Breast epithelium (tissue), 4 donors: Measurements from ENCODE around the gene HRC. TPM values are rescaled to one million over a fixed set of nuclear protein-coding genes. Genes with fewer than 3 reads are reported as not detected.

Experiments used
- DNase-seq, 2 donors: peaks; one replicate each; pipeline ENCODE4 v3.0.0-alpha.2; 2019; ENCODE audit warnings: low spot score in 2 of 2
- H3K27ac ChIP-seq, 2 donors: fragments of 200-600 bp; sonication (generic) in 1 of 2; one replicate each; pipeline ENCODE4 v1.5.1; 2016 to 2019; ENCODE audit warnings: mild to moderate bottlenecking in 1 of 2
- H3K27me3 ChIP-seq, 2 donors: fragments of 200-600 bp; sonication (generic) in 1 of 2; one replicate each; pipeline versions ENCODE4 v1.5.1 to v1.6.0; 2017 to 2019; ENCODE audit warnings: control low read depth in 1 of 2, mild to moderate bottlenecking in 1 of 2
- H3K36me3 ChIP-seq: fragments of 200-600 bp; one replicate; pipeline ENCODE4 v1.5.1; 2019
- H3K4me1 ChIP-seq, 2 donors: fragments of 200-600 bp; sonication (generic); one replicate each; pipeline ENCODE4 v1.5.1; 2016 to 2019; ENCODE audit warnings: control low read depth in 1 of 2
- H3K4me3 ChIP-seq, 3 donors: fragments of 200-600 bp; sonication (generic); 1 replicate in 2 of 3; 2 replicates in 1 of 3; pipeline ENCODE4 v1.5.1; 2016 to 2019; ENCODE audit warnings: mild to moderate bottlenecking in 3 of 3, moderate library complexity in 2 of 3
- H3K9me3 ChIP-seq, 2 donors: fragments of 200-600 bp; sonication (generic) in 1 of 2; one replicate each; pipeline ENCODE4 v1.5.1; 2016 to 2019; ENCODE audit warnings: control low read depth in 1 of 2
- CTCF ChIP-seq, 3 donors: fragments of 450-650 bp; IDR thresholded peaks; one replicate each; pipeline ENCODE4 v1.5.1; 2016 to 2017; ENCODE audit warnings: antibody characterized with exemption in 3 of 3, mild to moderate bottlenecking in 3 of 3, moderate library complexity in 3 of 3
- POLR2A ChIP-seq: fragments of 450-650 bp; IDR thresholded peaks from one replicate; pipeline ENCODE4 v1.6.1; 2016; ENCODE audit warnings: antibody characterized with exemption, mild to moderate bottlenecking, moderate library complexity
- POLR2AphosphoS5 ChIP-seq, 3 donors: sonication (generic); formaldehyde crosslinking; IDR thresholded peaks; one replicate each; pipeline ENCODE4 v1.6.1; 2017; ENCODE audit warnings: antibody characterized with exemption in 3 of 3
- intact Hi-C: fragments of 100-400 bp; cut with DNase I; formaldehyde crosslinking; loops from one replicate; pipeline ENCODE4 v1.15.1; 2023; ENCODE audit warnings: low total_unique reads
- total RNA-seq, 3 donors: library from RNA; depleted of rRNA; stranded (reverse); fragments of >200 nt; gene quantifications; one replicate each; pipeline ENCODE4 v1.1.0, GENCODE V29; 2016

Gene HRC
- total RNA-seq, 3 donors from 2014 or later, result 0.88 to 2.7 (median 1.3) TPM

DNA sequence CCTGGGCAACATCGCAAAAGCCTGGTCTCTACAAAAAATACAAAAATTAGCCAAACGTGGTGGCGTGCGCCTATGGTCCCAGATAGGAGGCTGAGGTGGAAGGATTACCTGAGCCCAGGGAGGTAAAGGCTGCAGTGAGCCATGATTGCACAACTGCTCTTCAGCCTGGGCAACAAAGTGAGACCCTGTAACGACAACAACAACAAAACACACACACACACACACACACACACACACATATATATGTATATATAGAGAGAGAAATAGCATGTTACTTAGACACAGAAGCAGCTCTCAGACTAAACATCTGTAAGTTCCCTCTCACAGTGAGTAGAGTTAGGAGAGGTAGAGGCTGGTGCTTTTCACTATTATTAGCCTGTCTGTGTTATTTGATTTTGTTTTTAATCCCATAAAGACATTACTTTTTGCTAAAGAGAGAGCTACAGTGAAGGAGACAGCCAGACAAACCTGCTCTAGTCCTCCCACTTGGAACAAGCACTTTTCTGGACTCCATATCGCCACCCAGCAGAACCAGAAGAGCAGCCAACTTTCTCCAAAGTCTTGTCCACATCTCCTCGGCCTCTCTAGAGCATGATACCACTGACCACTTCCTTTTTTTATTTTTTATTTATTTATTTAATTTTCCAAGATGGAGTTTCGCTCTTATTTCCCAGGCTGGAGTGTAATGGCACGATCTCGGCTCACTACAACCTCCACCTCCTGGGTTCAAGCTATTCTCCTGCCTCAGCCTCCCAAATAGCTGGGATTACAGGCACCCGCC is 43.8 kb downstream of the HRC start:
- no peak for DNase-seq
- Histone ChIP-seq H3K9me3 (no peaks in the 10 kb centered on the region), H3K4me1 (peaks cover 0 to 3% of the 10 kb centered on the region in 2 donors), H3K27me3 (no peaks in the 10 kb centered on the region), H3K36me3 (no peaks in the 10 kb centered on the region), H3K4me3 (no peak overlapping the region), H3K27ac (no peak overlapping the region)
- intact Hi-C loops, result no loop called here
- TF ChIP-seq CTCF (IDR thresholded peaks at IDR 0.05) (no peak), POLR2AphosphoS5 (IDR thresholded peaks at IDR 0.05) (no peak), POLR2A (no peak)

GRCh38 chr19:49110567-49110966 is 44.6 kb downstream of the HRC start:
- TF ChIP-seq POLR2A (no peak), CTCF (IDR thresholded peaks at IDR 0.05) (no peak), POLR2AphosphoS5 (IDR thresholded peaks at IDR 0.05) (no peak)
- H3K4me1 ChIP-seq, result peaks cover 0 to 3% of the 10 kb centered on the region in 2 donors
- no peaks in the 10 kb centered on the region for H3K36me3 ChIP-seq
- no peaks in the 10 kb centered on the region for H3K9me3 ChIP-seq
- intact Hi-C loops, result no loop called here
- DNase-seq, result no peak
- no peak overlapping the region for H3K27ac ChIP-seq
- no peak overlapping the region for H3K4me3 ChIP-seq
- H3K27me3 ChIP-seq, result no peaks in the 10 kb centered on the region

- Histone ChIP-seq H3K27ac (no peak overlapping the region), H3K9me3 (no peaks in the 10 kb centered on the region), H3K4me1 (peaks cover 0 to 3% of the 10 kb centered on the region in 2 donors), H3K27me3 (no peaks in the 10 kb centered on the region), H3K36me3 (no peaks in the 10 kb centered on the region), H3K4me3 (no peak overlapping the region)
- intact Hi-C loops, result no loop called here
- no peak for DNase-seq
- TF ChIP-seq CTCF (IDR thresholded peaks at IDR 0.05) (no peak), POLR2A (no peak), POLR2AphosphoS5 (IDR thresholded peaks at IDR 0.05) (no peak)
These were observed 45.5 kb downstream of the HRC start for GRCh38 chr19:49109569-49110233.

DNA sequence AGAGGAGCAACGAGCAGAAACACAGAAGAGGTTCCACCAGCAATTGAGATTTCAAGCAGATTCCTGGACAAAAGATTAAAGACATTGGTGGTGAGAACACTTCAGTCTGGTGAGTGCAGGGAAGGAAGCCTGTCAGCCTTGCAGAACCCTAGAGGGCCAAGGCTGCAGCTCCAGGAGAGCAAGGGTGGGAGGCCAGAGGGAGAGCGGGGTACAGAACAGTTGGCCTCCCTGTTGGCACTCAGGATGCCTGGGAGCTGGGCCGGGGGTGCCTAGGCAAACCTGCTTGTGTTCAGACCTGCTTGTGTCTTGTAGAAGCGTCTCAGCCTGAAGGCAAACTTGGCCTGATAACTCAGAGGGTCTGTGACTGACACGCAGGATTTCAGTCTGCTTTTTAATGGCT is 46.1 kb downstream of the HRC start:
- H3K4me1 ChIP-seq, result peaks cover 0 to 3% of the 10 kb centered on the region in 2 donors
- no peak overlapping the region for H3K4me3 ChIP-seq
- no peak overlapping the region for H3K27ac ChIP-seq
- TF ChIP-seq POLR2A (no peak), CTCF (IDR thresholded peaks at IDR 0.05) (no peak)
- intact Hi-C loops, result no loop called here
- no peak for DNase-seq
- no peaks in the 10 kb centered on the region for H3K9me3 ChIP-seq
- no peaks in the 10 kb centered on the region for H3K27me3 ChIP-seq
- H3K36me3 ChIP-seq, result no peaks in the 10 kb centered on the region
